HG03135 (cell line): ENCODE data around the gene LPAR3.

Experiments used
- ATAC-seq: cut with Tn5 transposase; IDR thresholded peaks from one replicate; pipeline ENCODE4 v1.9.1; 2021; ENCODE audit warnings: mild to moderate bottlenecking, moderate library complexity; ENCODE audit not compliant: unreplicated experiment

The LPAR3 gene

GRCh38 chr1:84833194-84833593 is 59.8 kb downstream of the LPAR3 start:
- no peak for ATAC-seq

- ATAC-seq: no peak
Measured at GRCh38 chr1:84830136-84830535, 62.9 kb downstream of the LPAR3 start.

GRCh38 chr1:84827976-84828375 is 65.0 kb downstream of the LPAR3 start:
- no peak for ATAC-seq

- no peak for ATAC-seq
Measured at GRCh38 chr1:84827555-84827954, 65.5 kb downstream of the LPAR3 start.

- no peak for ATAC-seq
Measured at GRCh38 chr1:84825161-84825560, 67.8 kb downstream of the LPAR3 start.

- ATAC-seq: no peak
Measured at GRCh38 chr1:84823991-84824390, 69.0 kb downstream of the LPAR3 start.

GRCh38 chr1:84823511-84823910 is 69.5 kb downstream of the LPAR3 start:
- no peak for ATAC-seq

- no peak for ATAC-seq
Measured at GRCh38 chr1:84810343-84810742, 82.7 kb downstream of the LPAR3 start.

- no peak for ATAC-seq
Measured at GRCh38 chr1:84809023-84809422, 84.0 kb downstream of the LPAR3 start.

GRCh38 chr1:84803604-84804003 is 89.4 kb downstream of the LPAR3 start:
- ATAC-seq: no peak

GRCh38 chr1:84802567-84803232 is 90.3 kb downstream of the LPAR3 start:
- ATAC-seq: no peak

GRCh38 chr1:84800090-84801073 is 92.6 kb downstream of the LPAR3 start:
- ATAC-seq: no peak

GRCh38 chr1:84797603-84798002 is 95.4 kb downstream of the LPAR3 start:
- no peak for ATAC-seq

- ATAC-seq: no peak
Measured at GRCh38 chr1:84795966-84796600, 96.9 kb downstream of the LPAR3 start.

GRCh38 chr1:84795213-84795612 is 97.8 kb downstream of the LPAR3 start:
- ATAC-seq: no peak

- ATAC-seq: no peak
Measured at GRCh38 chr1:84792421-84792820, 100.6 kb downstream of the LPAR3 start.

- ATAC-seq: no peak
Measured at GRCh38 chr1:84789014-84789413, 104.0 kb downstream of the LPAR3 start.

- no peak for ATAC-seq
Measured at GRCh38 chr1:84785271-84786036, 107.6 kb downstream of the LPAR3 start.

- ATAC-seq: no peak
Measured at GRCh38 chr1:84782881-84783280, 110.1 kb downstream of the LPAR3 start.

GRCh38 chr1:84781946-84782771 is 110.8 kb downstream of the LPAR3 start:
- peak; percentile 87 for ATAC-seq
